Neuron (in vitro differentiated cells): Measurements from ENCODE around the gene TMEM204.
"Not testable (repeated sequence)": the region's sequence is repeated elsewhere in the genome, so short reads cannot be mapped to it uniquely, and the experiment has no call there.

Source experiments
- H2AFZ ChIP-seq: one replicate; pipeline ENCODE4 v1.6.1; 2013; ENCODE audit warnings: low read depth, mild to moderate bottlenecking, inconsistent platforms, low read length, moderate library complexity
- H3K27me3 ChIP-seq: one replicate; pipeline ENCODE4 v1.6.1; 2013; ENCODE audit warnings: low read length; ENCODE audit not compliant: insufficient read depth
- H3K36me3 ChIP-seq: one replicate; pipeline ENCODE4 v1.6.1; 2013; ENCODE audit warnings: low read length; ENCODE audit not compliant: insufficient read depth
- H3K4me1 ChIP-seq: one replicate; pipeline ENCODE4 v1.6.1; 2013; ENCODE audit warnings: low read length; ENCODE audit not compliant: insufficient read depth
- H3K4me3 ChIP-seq: 2 replicates; pipeline ENCODE4 v1.5.1; 2013; ENCODE audit warnings: mild to moderate bottlenecking, low read length, moderate library complexity
- H3K9me3 ChIP-seq: one replicate; pipeline ENCODE4 v1.6.1; 2013; ENCODE audit warnings: low read length

The TMEM204 gene

DNA sequence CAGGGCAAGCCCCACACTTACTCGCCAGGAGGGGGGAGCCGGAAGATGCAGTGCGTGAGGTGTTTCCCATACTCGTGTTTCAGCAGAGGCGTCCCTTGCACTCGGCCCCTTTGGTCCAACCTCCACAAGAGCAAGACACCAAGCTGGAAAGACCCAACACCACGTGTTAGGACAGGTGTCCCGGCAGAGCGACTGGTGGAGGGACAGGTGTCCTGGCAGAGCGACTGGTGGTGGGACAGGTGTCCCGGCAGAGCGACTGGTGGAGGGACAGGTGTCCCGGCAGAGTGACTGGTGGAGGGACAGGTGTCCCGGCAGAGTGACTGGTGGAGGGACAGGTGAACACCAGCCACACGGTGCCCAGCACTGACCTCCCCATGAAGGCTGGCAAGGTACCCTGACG lies 59.0 kb downstream of the TMEM204 start:
- no peaks in the 10 kb centered on the region for H3K4me1 ChIP-seq
- H2AFZ ChIP-seq, result no peak overlapping the region
- no peak overlapping the region for H3K4me3 ChIP-seq
- no peaks in the 10 kb centered on the region for H3K27me3 ChIP-seq
- peaks cover 58% of the 10 kb centered on the region for H3K36me3 ChIP-seq
- H3K9me3 ChIP-seq, result peaks cover 10% of the 10 kb centered on the region

DNA sequence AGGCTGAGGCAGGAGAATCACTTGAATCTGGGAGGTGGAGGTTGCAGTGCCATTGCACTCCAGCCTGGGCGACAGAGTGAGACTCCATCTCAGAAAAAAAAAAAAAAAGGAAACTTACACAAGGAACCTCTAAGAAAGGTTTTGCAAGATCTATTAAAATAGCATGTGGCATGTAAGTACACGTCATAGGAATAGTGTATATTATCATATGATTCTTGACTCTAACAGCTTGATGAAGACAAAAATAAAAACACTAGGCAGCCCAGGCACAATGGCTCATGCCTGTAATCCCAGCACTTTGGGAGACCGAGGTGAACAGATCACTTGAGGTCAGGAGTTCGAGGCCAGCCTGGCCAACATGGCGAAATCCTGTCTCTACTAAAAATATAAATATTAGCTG lies 62.0 kb downstream of the TMEM204 start:
- not testable (repeated sequence) for H3K4me1 ChIP-seq, H3K27me3 ChIP-seq
- peaks cover 14% of the 10 kb centered on the region for H3K9me3 ChIP-seq

DNA sequence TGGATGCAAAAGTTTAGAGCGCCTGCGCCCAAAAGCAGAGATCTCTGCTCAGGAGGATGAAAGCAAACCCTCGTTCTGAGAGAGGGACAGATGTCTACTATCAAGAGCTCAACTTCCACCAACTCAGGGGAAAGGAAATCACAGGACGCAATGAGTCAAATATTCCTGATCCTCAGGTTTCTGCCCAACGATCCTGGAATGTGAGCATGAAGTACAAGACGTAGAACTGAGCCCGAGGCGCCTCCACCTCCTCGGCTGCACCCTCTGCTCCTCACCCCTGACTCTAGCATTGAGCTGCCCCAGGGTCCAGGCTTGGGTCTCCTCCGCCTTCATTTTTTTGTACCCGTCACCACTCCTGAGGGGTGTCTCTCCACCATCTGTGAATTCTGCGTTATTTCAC lies 63.0 kb downstream of the TMEM204 start:
- Histone ChIP-seq H3K36me3 (peaks cover 44% of the 10 kb centered on the region), H3K9me3 (peaks cover 14% of the 10 kb centered on the region), H2AFZ (no peak overlapping the region), H3K4me3 (no peak overlapping the region), H3K27me3 (no peaks in the 10 kb centered on the region), H3K4me1 (no peaks in the 10 kb centered on the region)

More for the DNA sequence above, 62.0 kb downstream of the TMEM204 start:
- H3K4me3 ChIP-seq, H2AFZ ChIP-seq: not testable (repeated sequence)
- peaks cover 39% of the 10 kb centered on the region for H3K36me3 ChIP-seq

- peaks cover 14% of the 10 kb centered on the region for H3K9me3 ChIP-seq
- no peak overlapping the region for H2AFZ ChIP-seq
- H3K4me1 ChIP-seq, result no peaks in the 10 kb centered on the region
- peaks cover 45% of the 10 kb centered on the region for H3K36me3 ChIP-seq
- no peaks in the 10 kb centered on the region for H3K27me3 ChIP-seq
- H3K4me3 ChIP-seq, result no peak overlapping the region
Observed at GRCh38 chr16:1597154-1597553, 63.7 kb downstream of the TMEM204 start.

DNA sequence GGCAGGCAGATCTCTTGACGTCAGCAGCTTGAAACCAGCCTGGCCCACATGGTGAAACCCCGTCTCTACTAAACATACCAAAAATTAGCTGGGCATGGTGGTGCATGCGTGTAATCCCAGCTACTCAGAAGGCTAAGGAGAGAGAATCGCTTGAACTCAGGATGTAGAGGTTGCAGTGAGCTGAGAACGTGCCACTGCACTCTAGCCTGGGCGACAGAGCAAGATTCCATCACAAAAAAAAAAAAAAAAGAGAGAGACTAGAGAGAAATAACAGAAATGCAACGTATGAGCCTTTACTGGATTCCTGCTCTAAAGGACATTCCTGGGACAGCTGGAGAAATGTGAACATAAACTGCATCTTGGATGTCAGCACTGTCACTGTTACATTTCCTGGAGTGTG lies 67.6 kb downstream of the TMEM204 start:
- H3K4me3 ChIP-seq, result no peak overlapping the region
- no peaks in the 10 kb centered on the region for H3K27me3 ChIP-seq
- no peaks in the 10 kb centered on the region for H3K4me1 ChIP-seq
- peaks cover 14% of the 10 kb centered on the region for H3K9me3 ChIP-seq
- peaks cover 36% of the 10 kb centered on the region for H3K36me3 ChIP-seq
- no peak overlapping the region for H2AFZ ChIP-seq

GRCh38 chr16:1601489-1601888 lies 68.0 kb downstream of the TMEM204 start:
- Histone ChIP-seq H3K9me3 (peaks cover 13% of the 10 kb centered on the region), H3K4me1 (no peaks in the 10 kb centered on the region), H3K27me3 (no peaks in the 10 kb centered on the region), H3K36me3 (peaks cover 34% of the 10 kb centered on the region), H2AFZ (no peak overlapping the region), H3K4me3 (no peak overlapping the region)

- Histone ChIP-seq H3K36me3 (peaks cover 35% of the 10 kb centered on the region), H3K4me1 (no peaks in the 10 kb centered on the region), H3K27me3 (no peaks in the 10 kb centered on the region), H2AFZ (no peak overlapping the region), H3K9me3 (peaks cover 6% of the 10 kb centered on the region), H3K4me3 (no peak overlapping the region)
Observed at GRCh38 chr16:1602285-1602684, 68.8 kb downstream of the TMEM204 start.
